Fibroblast of skin of back (primary cell): ENCODE data around the gene CDC14B.
A peak's percentile ranks its signal among the peaks of the same experiment; 100 is the strongest.
"Not testable (repeated sequence)": the region's sequence is repeated elsewhere in the genome, so short reads cannot be mapped to it uniquely, and the experiment has no call there.

Experiments
- DNase-seq: peaks from one replicate; pipeline ENCODE4 v3.0.0-alpha.2; 2013

CDC14B gene

DNA sequence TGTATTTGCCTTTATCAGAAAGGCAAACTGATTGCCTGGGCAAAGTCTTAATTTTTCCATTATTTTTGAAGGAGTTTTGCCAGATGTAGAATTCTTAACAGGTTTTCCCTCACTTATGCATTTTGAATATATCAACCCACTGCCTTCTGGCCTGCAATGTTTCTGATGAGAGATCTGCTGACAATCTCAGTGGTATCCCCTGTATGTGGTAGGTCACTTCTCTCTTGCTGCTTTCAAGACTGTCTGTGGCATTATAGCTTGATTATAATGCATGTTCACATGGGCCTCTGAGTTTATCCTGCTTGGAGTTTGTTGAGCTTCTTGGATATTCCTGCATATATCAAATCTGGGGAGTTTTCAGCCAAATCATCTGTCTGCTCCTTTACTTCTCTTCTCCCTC is 87.5 kb downstream of the CDC14B start:
- DNase-seq, result no peak

DNA sequence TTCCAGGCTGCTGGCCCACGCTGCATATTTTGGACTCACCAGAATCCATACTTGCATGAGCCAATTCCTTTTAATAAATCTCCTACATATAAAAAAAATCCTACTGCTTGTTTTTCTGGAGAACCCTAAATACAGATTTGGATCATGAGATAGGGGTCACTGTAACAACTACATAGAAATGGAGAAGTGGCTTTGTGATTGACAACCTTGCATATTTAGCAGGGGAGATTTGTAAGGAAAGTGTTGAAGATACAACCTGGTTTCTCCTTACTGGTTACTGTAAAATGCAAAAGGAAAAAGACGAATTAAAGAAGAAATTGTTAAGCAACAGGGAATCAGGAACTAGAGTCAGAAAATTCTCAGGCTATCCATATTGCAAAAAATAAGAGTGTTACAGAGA is 94.9 kb downstream of the CDC14B start:
- DNase-seq, result no peak

DNA sequence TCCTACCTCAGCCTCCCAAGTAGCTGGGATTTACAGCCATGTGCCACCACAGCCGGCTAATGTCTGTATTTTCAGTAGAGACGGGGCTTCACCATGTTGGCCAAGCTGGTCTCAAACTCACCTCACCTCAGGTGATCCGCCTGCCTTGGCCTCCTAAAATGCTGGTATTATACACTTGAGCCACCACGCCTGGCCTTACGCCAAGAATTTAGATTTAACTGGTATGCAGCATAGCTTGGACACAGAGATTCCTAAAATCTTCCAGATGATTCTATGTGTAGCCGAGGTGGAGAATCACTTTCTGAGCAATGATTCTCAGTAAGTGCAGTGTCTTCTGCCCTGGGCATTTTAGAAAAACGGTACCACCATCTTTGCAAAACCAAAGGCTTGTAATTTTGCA is 95.6 kb downstream of the CDC14B start:
- peak; percentile 30 for DNase-seq

GRCh38 chr9:96523374-96523773 is 96.3 kb downstream of the CDC14B start:
- no peak for DNase-seq

GRCh38 chr9:96522366-96522765 is 97.3 kb downstream of the CDC14B start:
- no peak for DNase-seq

DNA sequence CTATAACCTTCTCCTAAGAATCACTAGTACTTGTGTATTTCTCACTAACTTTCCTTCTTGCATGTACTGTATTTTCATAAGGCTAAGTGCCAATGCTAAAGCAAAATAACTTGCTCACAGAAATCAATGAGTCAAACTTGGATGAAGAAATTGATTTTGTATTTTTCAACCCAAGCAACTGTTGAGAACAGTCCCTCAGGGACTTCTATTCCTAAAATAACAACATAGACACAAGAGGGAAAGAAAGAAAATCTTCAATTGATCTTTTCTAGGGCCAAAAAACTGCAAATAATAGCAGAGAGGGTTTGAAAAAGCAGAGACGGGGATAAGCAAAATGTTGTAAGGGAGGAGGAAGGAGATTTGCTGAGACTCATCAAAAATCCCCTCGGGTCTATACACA is 99.9 kb downstream of the CDC14B start:
- no peak for DNase-seq

DNA sequence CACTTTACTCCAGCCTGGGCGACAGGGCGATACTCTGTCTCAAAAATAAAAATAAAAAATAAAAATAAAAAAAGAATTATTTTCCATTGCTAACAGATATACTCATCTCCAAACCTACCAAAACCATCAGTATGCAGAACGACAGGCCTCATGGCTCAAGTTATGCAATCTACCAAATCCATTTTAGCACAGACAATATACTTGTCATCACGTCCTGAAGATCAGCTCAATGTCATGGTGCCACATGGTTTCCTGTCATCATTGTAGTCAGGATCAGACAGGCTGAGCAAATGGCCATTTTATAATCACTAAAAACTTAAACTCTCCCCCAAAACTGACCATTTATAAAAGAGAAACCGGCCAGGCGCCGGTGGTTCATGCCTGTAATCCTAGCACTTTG is 100.5 kb downstream of the CDC14B start:
- DNase-seq, result no peak

DNA sequence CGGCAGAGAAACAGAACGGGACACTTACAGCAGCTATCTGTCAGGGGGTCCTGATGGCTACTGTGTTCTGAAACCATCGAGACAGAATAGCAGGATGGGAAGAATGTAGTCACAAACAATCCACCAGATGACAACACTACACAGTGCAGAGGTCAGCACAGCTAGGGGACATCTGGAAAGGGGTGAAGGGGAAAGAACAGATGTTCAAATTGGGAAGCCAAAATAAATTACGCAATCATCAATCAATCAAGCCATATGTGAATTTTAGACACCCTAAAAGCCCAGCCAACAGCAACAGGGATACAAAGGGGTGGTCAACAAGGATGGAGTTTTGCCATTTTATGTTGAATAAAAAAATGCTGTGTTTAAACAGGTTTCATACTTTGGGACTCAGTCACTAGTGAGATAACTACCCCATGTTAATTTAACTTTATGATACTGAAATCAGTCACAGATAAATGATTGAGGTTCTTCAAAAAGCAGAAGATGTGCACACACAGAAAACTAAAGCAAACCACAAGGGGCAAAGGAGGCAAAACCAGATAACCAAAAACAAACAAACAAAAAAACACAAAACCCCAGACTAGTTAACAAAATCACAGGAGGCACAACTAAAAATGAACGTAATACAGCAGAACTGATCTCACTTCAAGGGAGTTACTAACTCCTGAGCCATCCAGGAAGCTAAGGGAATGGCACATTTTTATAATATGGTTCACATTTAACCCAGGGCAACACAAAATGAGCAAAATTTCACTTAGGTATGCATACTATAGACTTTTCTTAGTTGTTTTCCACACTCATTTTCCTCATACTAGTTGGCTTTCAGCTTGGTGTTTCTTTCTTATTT is 103.8 kb downstream of the CDC14B start:
- DNase-seq, result peak; percentile 18

DNA sequence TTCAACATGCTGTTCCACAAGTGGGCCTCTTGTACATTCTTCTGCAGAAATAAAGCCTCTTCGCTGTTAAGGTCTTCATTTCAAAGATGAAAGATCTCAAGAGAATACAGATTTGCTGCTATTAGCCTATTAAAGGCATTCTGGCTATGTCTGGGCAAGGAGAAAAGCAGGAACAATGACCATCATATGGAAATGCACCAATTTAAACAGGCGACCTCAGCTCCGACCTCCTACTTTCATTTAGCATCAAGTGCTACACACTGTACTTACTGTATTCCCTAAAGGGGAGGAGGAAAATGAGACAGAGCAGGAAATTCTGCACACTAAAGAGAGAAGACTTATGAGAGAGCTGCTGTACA is 104.9 kb downstream of the CDC14B start:
- DNase-seq, result peak; percentile 30

DNA sequence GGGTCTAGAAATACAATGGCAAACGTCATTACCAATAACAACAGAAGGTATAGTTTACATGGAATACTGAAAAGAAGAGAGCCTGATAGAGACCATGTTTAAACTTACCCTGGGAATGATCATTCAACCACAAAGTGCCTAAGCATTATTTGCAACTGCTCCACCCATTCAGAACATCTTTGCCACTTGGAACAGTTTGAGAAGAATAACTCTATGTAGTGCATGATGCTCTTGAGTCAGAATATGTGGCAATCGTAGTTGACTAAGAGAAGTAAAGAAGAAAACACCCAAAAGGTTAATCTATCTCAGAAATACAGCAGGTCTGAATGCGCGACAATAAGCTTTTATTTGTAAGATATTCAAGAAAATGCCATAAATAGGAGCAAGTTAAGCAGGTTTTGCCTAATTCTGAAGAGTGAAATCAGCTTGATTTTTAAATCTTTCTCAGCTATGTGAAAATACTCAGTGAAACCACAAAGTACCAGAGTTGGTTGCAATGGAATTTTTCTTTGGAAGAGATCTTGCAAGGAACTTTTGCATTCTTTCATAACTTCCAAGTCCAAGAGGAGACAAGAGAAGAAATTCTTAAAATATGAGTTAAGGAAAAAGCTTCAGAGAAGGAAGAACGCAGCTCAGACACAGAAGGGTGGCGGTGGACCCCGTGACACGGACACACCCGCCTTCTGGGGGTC is 105.4 kb downstream of the CDC14B start:
- peak; percentile 74 for DNase-seq

- DNase-seq, result peak; percentile 27
These were observed 106.0 kb downstream of the CDC14B start for GRCh38 chr9:96513622-96514021.

GRCh38 chr9:96512240-96512639 is 107.4 kb downstream of the CDC14B start:
- DNase-seq, result no peak

- no peak for DNase-seq
These were observed 109.4 kb downstream of the CDC14B start for GRCh38 chr9:96510258-96510657.

DNA sequence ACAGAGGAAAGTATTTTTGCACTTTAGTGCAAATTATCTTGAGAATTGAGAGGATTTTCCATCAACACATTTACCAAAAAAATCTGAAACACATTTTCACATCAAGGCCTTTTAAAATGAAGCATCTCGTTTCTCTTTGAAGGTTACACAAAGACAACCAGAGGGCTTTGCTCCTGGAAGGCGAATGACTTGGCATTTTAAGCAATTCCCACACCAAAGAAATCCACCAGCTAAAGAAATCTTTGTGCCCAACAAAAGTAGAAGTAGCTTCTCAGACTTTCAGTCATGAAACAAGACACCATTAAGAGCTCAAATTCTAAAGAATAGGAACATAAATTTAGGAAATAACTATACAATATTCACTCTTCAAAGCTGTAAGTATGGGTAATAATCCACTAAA is 109.8 kb downstream of the CDC14B start:
- DNase-seq, result no peak

DNA sequence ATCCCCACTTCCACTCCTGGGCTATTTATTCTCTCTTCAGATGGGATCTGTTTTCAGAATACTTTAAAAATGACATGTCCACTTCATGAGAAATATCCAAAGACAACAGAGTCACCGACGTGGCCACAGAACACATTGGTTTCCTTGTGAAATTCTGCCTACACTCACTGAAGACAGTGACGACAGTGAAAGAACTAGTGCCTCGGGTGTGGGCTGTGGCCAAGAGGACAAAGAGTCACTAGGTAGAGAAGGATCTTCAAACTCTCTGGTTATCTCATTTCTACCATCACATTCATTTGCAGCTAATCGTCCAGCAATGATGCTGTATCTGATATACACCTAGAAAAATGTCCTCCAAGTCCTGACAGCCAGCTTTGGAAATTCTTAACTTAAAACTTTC is 110.6 kb downstream of the CDC14B start:
- DNase-seq, result no peak

GRCh38 chr9:96508227-96508940 is 111.3 kb downstream of the CDC14B start:
- no peak for DNase-seq

GRCh38 chr9:96505316-96505991 is 114.2 kb downstream of the CDC14B start:
- DNase-seq, result no peak

DNA sequence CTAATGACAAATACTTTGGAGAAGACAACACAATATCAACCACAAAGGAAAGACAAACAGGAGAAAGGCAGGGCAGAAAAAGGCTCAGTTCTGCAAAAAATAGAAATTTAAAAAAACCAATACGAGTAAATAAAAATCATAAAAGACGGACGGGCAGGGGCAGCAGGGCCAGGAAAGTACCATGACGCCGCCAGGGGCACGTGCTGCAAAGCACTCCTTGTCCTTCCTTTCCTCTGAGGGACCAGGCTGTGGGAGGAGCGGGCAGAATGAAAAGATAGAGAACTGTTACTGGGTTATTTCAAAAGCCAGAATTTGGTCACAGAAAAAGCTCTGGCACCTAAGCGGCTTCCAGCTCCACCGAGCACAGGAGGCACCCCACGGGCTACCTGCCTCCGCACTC is 115.7 kb downstream of the CDC14B start:
- DNase-seq, result no peak

DNA sequence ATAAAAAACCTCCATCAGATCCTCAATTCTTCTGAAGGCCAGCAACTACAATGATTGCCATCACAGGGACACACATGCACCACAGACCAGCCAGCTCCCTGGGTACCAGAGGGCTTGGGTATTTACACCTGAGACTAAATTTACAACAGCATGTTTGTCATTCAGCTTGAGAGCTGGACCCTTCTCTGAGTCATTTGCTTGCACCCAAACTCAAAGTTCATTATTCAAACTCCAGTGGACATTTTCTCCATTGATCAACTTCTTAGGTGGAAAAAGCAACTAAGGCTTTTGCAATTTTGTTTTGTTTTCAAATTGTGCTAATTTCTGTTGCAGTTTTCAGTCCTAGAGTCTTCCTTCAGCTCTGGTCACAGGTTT is 116.3 kb downstream of the CDC14B start:
- DNase-seq, result not testable (repeated sequence)

- no peak for DNase-seq
These were observed 116.9 kb downstream of the CDC14B start for GRCh38 chr9:96502539-96503373.

- DNase-seq, result no peak
These were observed 117.8 kb downstream of the CDC14B start for GRCh38 chr9:96501633-96502538.
